ENCODE measurements around the gene CHD6.

DNA sequence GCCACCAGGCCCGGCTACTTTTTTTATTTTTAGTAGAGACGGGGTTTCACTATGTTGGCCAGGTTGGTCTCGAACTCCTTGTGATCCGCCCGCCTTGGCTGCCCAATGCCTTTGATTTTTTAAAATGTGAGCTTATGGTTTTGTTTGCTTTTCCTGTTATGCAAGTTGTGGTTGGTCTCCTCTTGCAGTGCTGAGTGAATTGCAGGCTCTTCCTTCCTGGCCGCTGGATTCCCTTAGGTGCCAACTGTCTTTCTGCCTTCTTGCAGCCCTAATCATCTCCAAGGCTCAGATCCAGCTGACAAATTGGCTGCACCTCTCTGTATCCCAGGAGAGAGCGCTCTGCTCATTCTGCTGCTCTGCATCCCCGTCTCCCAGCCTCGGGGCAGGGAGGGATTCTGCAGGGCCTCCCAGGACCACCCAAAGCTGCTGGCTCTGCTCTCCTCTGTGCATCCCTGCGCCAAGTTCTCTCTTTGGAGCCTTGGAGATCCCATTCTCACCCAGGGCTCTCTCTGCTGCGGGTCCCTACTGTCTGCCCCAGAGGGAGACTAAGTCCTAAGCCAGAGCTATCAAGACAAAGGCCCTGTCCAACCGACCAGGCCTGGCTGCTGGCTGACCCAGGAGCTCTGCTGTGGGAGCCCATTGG, 237.5 kb downstream of the CHD6 start:
- TF ChIP-seq EZH2 (IDR thresholded peaks at IDR 0.05; ENCODE audit: insufficient read depth, poor library complexity, severe bottlenecking): no peak
- no peak for TF ChIP-seq EZH2phosphoT487 (IDR thresholded peaks at IDR 0.05; ENCODE audit: insufficient read depth, low read depth)
